ENCODE results near the gene HINT2.
A peak's percentile ranks its signal among the peaks of the same experiment; 100 is the strongest.

HINT2 gene

DNA sequence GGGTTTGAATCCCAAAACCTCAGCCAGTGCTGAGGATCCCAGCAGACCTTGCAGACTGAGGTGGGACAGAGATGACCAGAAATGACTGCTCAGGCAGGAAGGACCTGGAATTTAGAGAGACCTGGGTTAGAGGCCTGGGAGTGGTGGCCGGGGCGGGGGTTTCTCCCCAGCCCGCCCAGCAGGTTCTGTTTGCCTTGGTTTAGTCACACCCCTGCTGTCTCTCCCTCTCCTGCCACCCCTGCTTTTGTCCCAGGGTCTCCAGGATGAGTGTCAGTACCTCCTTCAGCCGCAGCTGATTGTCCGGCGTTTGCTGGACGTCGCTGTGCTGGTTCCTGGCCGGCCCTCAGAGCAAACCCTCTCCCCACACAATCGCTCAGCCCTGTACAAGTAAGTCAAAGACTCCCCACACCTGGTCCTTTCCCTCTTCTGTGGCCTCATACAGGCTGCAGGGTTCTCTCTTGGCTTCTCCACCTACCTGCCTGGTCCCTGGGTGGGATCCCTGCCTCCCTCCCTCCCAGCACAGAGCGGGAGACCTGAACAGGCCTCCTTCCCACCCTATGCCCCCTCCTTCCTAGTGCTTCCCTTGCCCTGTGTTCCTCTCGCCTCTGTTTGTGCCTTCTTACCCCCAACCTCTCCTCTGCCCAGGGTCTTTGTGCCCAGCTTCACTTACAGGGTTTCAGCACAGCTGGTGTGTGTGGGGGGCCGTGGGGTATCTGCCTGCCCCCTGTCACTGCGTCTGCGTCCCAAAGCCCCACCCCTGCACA is 26.2 kb upstream of the HINT2 start:
- DNase-seq, result no peak

DNA sequence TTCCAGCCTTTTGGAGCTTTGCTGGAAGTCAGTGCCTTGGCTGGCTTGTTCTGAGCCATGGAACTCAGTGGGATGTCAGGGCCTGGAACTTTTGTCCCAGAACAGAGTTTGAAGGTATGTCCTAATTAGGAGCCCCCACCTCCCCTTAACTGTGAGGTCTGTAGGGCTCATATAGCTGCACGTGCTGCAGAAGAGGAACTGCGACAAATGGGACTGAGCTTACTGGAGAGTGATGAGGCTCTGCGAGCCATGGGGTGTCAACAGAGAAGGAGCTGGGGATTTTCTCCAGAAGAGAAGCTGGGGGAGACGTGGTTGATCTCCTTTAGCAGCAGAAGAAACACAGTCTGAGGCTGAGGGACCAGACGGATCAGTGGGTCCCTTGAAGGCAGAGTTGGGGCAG is 25.1 kb upstream of the HINT2 start:
- no peak for DNase-seq

DNA sequence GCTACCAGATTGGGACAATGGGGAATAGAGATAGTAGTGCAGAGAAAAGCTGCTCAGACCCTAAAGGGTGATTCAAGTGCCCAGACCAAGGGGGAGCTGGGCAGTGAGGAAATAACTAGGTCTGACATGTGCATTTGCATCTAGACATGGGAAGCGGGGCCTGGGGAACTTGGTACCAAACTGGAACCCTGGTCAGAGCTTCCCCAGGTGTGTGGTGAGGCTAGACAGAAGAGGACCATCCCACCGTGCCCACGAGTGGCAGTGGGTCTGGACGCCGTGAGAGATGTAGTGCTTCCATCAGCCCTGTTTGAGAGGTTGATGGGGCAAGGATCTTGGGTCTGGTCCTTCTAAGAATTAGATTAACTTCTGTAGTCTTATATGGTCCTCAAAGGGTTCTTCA is 21.8 kb upstream of the HINT2 start:
- no peak for DNase-seq

DNA sequence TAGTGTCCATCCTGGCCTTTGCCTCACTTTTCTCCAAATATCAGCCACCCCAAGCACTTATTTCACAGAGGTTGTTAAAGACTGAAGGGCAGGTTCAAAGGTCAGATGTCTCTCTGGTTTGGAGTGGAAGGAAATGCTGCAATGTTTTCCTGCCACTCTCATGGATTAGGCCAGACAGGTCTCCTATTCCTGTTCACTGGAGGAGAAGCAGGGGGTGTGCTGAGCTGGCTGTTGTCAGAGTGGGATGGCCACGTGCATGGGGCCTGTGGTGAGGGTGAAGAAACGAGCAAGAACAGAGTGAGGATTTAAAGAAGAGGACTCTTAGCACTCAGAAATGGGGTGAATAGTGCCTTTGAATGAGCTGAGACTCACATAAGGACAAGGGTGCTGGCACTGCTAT is 20.9 kb upstream of the HINT2 start:
- no peak for DNase-seq

DNA sequence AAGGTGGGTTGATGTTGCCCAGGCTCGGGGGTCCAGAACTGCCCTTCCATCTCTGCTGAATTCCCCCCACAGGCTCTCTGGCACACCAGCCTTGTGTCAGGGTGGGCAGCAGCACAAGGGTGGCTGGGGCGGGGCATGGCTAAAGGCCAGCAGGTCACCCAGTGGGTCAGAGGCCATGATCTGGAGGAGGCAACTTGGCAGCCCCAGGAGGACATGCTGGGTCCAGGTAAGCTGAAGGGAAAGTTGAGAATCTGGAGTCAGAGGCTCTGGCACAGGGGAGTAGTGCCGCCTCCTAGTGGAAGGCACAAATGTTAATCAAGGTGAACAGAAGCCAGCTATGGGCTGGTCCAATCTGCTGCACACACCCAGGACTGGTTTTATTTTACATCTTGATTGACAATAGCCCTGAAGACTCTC is 20.4 kb upstream of the HINT2 start:
- no peak for DNase-seq

DNA sequence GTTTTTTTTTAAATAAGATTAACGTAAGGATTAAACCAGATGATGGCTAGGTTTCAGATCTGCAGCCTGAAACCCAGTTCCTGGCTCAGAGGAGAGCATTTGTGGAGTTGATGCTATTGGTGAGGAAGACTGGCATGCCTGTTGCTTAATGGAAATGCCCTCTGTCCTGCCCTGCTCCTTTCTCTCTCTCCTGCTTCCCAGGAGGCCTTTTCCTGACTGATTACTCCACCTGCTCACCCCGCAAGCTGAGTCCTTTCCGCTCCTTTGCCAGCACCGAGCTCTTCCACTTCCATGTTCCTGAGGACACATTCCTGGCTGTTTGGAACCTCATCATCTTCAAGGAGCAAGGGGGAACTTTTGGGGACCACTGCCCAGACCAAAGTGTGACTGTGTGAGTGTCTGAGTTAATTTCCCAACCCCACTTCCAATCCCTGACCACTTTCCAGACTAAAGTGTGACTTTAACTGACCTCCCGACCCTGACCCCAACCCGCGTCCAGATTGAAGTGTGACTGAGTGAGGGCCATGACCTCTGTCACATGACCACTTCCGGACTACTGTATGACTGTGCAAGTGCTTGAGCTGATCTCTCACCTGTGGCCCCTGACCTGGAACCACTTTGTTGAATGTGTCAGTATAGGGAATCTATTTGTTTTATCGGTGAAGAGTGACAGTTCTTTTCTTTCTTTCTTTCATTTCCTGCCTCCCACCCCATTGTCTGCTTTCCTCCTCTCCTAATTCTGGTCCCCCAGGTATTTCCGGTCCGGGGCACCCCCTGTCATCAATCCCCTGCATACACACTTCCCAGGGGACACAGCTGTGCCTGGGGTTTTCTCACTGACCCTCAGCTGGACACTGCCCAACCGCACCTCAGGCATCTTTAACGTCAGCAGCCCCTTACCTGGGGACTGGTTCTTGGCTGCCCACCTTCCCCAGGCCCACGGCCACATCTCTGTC is 19.7 kb upstream of the HINT2 start:
- no peak for DNase-seq

DNA sequence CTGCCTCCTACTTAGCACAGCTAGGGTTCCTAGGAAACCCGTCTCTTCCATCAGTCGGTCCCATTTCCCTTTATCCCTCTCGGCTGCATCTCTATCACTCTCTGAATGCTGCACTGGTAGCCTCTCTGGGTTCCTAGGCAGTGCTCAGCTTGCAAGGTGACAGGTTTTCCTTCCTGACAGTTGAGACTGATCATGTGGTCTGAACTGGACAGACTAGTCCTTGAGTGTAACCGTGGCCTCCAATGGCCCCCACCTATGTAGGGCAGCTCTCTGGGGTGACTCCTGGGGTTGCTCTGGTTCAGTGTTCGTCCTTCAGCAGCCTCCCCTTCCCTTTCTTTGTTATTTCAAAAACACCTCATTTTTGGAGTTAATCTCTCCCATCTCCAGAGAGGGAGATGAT is 18.0 kb upstream of the HINT2 start:
- DNase-seq, result no peak

DNA sequence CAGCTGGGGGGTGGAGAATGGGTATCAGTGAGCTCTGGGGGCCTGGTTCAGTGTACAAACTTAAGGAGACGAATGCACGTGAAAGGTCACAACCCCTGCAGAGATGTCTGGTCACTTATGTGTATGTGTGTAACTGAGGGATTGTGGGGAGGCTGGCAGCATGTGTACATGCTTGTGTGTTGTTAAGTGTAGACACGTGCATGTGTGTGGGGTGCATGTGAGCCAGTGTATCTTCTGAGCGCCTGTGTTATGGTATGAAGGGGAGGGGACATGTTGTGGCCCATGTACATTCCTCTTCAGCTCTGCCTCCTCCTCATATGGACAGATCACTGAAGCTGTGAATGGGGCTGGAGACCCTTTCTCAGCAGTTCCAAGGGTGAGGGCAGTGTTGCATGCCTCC is 16.2 kb upstream of the HINT2 start:
- DNase-seq, result no peak

DNA sequence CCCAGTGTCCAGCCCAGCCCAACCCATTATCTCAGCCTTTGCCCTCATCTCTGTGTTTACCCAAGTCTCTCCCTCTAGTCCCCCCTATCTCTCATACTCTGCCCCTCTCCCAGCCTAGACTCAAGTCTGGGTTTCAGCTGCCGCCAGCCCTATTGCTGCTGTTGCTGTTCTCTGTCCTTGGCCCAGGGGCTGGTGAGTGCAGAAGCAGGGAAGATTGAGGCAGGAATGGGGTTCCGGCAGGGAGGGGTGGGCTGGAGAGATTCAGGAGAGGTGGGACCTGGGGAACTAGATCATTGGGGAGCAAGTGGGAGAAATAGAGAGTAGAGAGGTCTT is 14.9 kb upstream of the HINT2 start:
- DNase-seq, result no peak

DNA sequence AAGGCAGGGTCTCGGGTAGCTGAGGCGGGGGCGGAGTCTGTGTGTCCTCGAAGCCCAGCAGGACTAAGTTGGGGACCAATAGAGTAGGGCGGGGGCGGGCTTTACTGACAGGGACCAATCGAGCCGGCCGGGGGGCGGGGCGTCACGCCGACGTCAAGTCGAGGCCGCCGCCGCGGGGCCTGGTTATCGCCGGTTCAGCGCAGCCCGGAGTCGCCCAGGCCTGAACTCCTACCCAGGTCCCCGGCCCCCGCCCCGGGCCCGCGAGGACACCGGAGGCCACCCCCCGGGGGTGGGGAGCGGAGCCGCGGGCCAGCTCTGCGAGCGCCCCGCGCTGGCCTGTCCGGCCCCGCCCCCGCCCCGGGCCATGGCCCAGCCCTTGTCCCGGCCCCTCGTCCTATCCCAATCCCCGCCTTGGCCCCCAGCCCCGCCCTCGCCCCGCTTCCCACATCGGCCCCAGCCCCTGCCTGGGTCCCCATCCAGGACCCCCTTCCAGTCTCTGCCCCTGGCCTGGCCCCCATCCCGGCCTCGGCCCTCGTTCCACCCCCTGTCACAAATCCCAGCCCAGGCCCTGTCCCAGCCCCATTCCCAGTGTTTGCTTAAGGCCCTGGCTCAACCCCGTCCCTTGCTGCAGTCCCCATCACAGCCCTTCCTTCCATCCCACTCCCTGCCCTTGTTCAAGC is 14.4 kb upstream of the HINT2 start, which contains the start of gene TMEM8B:
TMEM8B (plus strand) TSS at position 145 of the 680 bp plus-strand sequence; CDS start at position 365, 220 bp downstream.
- DNase-seq, result peak; percentile 99

DNA sequence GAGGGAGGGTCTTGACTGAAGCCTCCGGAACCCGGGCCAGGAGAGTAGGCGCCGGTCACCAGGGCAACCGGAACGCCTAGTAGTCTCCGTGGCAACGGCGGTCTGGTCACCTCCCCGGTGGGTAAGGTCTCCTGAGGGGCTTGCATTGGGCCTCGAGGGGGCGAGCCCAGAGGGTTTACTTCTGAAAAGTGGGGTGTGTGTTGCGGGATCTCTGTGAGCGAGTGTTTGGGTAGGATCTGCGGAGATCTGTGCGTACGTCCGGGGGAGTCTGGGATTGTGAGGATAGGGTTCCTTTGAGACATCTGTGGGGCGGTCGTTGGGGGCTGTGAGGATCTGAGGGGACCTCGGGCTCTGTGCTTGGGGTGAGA is 13.9 kb upstream of the HINT2 start, which contains the start of gene FAM221B:
FAM221B (minus strand) TSS at position 17 of the 368 bp plus-strand sequence. CDS start 2,571 bp downstream, outside the sequence.
- DNase-seq, result peak; percentile 50

DNA sequence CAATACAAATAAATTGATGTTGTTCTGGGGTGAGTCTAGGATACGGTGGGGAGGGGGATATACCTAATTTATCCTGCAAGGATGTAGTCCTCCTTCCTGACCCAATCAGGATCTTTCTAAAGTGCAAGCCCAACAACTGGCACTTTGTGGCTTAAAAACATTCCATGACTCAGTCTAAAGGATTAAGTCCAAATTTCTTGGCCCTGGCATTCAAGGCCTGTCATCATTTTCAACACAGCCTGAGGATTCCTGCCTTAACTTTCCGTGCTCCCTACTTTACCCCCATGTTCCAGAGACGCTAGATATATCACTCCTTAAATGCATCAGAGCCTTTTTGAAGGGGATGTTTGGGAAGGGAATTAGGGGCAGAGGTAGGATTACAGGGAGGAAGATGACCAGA is 12.6 kb upstream of the HINT2 start:
- DNase-seq, result no peak

DNA sequence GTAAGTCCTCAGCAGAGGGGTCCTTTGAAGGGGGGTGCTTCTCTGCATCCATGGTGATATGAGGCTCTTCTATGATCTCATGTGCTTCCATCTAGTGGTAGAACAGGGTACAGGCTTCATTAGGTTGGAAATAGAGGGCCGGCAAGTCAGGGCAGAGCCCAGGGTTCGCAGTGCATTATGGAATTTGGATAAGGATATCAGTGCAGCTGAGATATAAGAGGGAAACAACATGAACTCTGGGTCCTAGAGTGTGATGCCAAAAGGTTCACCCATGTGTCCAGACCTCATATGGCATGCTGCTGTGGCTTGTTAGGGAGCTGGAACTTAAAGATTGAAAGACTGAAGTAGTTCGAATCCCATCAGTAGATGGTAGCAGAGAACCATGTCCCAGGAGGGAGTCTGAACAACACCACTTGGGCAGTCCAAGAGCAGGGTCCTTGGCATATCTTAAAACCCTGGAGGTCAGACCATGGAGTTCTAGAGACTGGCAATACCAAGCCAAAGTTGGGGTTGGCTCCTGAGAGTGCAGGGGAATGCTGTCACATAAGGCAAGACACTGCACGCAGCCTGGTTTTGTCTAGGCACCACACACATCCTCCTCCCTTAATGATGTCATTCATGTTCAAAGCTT is 11.3 kb upstream of the HINT2 start:
- DNase-seq, result peak; percentile 32

DNA sequence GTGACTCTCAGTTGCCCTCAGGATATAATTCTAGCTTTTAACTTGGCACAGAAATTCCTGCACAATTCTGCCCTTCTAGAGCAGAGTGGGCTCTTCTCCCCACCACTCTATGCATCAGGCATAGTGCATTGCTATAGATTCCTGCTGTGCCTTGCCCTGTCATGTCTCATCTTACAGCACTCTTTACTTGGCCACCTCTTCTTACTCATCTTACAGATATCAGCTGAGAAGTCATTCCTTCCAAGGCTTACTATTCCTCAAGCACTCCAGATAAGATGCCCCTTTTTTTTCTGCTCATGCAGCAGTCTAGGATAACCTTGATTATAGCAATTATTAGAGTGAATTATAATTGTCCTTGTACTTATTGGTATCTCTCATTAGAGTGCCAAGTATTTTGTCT is 8.1 kb upstream of the HINT2 start:
- DNase-seq, result no peak

DNA sequence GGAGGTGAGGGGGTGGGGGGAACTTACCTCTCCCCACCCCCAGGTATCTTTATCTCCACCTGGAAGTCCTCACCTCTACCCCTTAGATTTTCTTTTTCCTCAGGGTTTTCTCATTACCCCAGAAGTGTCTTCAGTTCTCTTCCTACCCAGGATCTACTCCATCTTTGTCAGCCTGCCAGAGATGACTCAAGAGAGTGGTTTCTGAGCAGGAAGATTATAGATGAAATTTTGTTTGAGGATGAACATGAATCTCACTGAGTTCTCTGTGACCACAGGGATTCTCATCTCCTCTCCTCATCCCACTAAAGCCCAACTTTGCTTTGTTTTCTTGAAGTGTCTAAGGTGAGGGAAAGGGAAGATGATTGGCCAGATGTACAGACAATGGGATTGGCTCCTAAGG is 5.2 kb upstream of the HINT2 start:
- no peak for DNase-seq

DNA sequence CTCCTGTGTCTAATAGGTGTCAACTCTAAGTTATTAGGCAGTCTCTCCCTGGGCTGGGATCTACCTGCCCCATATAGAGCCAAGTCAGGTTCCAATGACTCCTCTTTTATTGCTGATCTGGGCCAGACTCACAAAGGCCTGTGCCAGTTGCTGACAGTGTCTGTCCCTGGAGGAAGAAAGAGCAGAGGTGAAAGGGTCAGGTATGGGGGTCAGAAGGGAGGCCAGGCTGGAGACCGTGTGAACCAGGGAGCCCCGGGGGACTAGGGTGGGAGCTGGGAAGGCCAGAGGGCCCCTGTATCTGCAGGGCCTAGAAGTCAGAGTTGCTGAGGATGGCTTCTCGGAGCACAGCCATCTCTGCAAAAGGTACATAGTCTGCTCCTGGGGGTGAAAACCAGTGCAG is 3.5 kb upstream of the HINT2 start:
- no peak for DNase-seq

DNA sequence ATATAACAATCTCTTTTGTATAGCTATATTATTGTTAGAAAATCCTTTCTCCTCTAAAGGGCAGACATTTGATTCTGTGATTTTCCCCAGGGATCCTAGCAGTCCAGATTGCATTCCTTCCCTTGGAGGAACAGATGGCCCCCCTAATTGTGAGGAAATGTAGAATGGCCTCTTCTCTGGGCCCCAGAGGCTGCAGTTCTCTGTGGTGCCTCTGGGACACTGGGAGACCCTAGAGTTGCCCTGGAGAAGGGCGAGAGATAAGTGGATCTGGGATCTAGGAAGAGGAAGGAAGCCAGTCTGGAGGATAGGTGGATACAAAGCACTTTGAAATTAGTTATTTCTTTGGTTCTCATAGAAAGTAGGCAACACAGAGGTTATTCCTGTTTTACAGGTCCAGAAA is 1.9 kb upstream of the HINT2 start:
- DNase-seq, result no peak

DNA sequence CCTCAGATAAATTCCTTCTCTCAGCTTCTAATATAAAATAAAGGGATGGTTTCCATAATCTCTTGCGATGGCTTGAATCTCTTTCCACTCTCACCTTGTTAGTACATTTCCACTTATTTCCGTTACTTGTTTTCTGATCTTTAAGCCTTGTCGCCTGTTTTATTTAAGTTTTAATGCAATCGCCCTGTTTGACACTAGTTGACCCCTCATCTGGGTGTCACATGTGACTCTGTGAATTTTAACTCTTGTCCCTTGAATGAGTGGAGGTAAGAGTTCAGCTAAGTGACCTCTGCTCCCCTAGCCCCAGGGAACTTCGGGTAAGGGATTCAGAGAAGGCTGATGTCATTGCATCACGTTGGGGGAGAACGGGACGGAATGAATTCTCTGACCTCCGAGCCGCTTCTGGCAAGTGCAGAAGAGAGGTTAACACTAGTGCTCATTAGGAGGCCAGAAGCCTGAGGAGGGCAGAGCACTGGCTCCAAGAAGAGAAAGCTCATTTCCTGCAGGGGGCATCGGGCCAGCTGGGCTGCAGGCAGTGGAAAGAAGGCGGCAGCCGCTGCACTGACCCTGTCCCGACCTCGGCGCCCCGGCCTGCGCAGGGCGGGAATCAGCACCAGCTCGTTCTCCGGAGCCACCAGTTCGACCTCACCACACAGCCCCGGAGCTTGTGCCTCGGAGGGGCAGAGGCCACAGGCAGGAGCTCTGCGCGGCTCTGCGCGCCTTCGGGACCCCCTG is 569 bp downstream of the HINT2 start:
- peak; percentile 50 for DNase-seq

DNA sequence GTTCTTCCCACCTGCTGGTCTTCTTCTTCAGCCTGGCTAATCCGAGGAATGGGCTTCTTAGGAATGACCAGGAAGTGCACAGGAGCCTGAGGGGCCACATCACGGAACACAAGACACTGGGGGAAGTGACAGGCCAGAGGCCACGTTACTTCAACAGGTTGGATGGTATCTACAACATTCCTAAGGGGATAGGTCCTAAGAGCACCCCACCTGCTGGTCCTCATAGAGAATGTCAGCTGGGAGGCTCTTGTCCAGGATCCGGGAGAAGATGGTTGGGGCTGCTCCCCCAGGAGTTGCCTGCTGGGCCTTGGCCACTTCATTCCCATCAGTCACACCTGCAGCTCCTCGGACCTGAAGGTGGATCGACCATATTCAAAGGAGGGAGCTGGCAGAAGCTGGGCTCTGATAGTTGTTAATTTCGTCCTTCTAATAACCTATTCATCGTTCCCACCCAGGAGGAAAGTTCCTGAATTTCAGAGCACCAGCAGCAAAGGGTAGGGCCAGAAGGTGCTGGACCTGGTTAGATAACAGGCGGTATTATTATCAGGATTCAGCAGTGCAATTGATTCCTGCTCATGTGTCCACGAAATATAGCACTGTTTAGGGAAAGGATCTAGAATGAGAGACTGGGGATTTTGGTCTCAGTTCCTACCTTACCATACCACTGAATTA is 1.3 kb downstream of the HINT2 start:
- no peak for DNase-seq

DNA sequence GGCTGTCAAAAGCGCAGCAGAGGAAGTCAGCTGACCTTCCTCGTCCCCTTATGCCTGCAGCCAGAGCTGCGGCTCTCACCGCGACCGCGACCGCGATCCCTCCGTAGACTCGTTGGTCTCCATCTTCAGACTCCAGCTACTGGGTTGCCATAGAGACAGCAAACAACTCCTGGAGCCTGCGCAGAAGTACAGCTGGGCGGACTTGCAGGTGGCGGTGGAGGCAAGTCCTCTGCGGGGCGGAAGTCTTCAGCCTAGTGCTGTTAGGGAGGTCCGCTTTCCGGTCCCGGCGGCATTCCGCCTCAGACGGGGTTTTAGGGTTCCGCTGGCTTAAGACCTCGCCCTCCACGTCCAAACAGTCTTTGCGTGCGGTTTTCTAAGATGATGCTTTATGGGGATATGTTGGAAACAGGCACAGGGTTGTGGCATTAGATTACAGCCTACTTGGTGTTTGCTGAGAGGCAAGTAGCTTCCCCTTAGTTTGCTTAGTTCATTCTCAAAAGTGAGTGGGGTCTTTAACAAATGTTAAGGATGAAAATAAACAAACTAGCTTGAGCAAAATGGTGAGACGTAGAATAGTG is 2.7 kb downstream of the HINT2 start, which contains the start of gene SPAG8:
SPAG8 (minus strand) TSS at position 238 of the 578 bp plus-strand sequence; CDS start at position 123, 115 bp downstream.
- peak; percentile 95 for DNase-seq

DNA sequence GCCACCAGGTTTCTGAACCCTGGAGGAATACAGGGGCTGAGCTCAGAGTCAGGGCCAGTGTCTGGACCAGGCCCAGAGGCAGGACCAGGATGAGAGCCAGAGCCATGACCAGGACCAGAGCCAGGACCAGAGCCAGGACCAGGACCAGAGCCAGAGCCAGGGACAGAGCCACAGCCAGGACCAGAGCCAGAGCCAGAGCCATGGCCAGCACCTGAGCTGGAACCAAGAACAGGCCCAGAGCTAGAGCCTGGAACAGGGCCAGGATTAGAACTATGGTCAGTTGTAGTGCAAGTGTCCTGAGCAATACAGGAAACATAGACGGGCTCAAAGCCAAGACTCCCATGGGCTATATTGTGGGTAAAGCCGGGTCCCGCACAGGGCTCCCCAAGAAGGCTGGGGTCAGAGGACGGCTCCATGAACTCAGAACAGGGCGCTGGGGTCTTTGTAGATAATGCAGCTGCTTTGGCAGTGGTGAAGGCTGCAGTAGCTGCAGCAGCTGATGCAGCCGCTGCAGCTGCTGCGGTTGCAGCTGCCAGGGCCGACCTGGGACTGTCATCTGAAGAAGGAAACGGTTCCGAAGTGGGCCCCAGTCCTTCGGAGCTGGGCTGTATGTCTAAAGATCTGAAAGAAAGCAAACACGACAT is 3.3 kb downstream of the HINT2 start:
- DNase-seq, result no peak

Measured in stimulated activated CD4-positive, alpha-beta T cell treated with anti-CD3 and anti-CD28 coated beads, Interleukin-15, amount 100 ng/mL, for 24 hours (primary cell).